Ovary (tissue), 3 donors: ENCODE results near the gene GAL3ST2.

Experiments
- EP300 ChIP-seq: sonication (generic); formaldehyde crosslinking; IDR thresholded peaks from one replicate; pipeline ENCODE4 v1.6.1; 2017; ENCODE audit warnings: antibody characterized with exemption
- TF ChIP-seq, protein P1 (sequence below), 3 donors: fragments of 450-650 bp in 2 of 3; fragments of 200-600 bp in 1 of 3; IDR thresholded peaks; one replicate each; pipeline versions ENCODE4 v1.5.1 to v1.8.0; 2016 to 2022; ENCODE audit warnings: antibody characterized with exemption in 3 of 3, mild to moderate bottlenecking in 1 of 3
- donor health status: DM: no; HTN: no; CAD: no.

- TF ChIP-seq, protein P1, sequence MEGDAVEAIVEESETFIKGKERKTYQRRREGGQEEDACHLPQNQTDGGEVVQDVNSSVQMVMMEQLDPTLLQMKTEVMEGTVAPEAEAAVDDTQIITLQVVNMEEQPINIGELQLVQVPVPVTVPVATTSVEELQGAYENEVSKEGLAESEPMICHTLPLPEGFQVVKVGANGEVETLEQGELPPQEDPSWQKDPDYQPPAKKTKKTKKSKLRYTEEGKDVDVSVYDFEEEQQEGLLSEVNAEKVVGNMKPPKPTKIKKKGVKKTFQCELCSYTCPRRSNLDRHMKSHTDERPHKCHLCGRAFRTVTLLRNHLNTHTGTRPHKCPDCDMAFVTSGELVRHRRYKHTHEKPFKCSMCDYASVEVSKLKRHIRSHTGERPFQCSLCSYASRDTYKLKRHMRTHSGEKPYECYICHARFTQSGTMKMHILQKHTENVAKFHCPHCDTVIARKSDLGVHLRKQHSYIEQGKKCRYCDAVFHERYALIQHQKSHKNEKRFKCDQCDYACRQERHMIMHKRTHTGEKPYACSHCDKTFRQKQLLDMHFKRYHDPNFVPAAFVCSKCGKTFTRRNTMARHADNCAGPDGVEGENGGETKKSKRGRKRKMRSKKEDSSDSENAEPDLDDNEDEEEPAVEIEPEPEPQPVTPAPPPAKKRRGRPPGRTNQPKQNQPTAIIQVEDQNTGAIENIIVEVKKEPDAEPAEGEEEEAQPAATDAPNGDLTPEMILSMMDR (IDR thresholded peaks at IDR 0.05), result no peak
- no peak for TF ChIP-seq EP300
Observed at GRCh38 chr2:241750076-241750840, 26.4 kb upstream of the GAL3ST2 start.
